D341Med (cell line): ENCODE results near the gene AOC2.
"Not testable (repeated sequence)": the region's sequence is repeated elsewhere in the genome, so short reads cannot be mapped to it uniquely, and the experiment has no call there.

Source experiments
- DNase-seq: peaks from one replicate; pipeline ENCODE4 v3.0.0; 2012; ENCODE audit warnings: low spot score

AOC2 gene

DNA sequence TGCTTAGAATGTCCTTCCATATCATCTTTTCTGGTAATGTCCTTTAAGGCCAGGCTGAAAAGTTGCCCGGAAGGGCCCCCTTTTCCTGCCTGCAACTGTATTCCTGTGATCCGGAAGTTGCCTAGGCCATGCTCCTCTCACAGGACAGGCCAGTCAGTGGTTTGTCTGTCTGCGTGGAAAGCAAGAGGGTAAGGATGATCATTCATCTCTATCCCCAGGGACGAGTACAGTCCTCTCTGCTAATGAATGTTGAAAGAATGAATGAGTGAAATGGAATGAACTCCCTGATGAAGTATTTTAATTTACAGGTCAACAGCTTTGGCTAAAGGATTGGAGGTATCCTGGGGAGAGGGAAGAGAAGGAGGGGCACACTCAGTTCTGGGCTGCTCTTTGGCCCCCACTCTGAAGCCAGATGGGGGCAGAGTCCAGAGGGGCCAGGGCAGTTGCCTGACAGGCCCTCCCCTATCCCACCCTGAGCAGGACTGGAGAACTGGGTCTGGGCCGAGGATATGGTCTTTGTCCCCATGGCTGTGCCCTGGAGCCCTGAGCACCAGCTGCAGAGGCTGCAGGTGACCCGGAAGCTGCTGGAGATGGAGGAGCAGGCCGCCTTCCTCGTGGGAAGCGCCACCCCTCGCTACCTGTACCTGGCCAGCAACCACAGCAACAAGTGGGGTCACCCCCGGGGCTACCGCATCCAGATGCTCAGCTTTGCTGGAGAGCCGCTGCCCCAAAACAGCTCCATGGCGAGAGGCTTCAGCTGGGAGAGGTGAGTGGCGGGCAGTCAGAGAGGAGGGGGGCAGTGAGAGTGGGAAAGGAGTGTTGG is 9.8 kb downstream of the AOC2 start:
- DNase-seq: no peak

DNA sequence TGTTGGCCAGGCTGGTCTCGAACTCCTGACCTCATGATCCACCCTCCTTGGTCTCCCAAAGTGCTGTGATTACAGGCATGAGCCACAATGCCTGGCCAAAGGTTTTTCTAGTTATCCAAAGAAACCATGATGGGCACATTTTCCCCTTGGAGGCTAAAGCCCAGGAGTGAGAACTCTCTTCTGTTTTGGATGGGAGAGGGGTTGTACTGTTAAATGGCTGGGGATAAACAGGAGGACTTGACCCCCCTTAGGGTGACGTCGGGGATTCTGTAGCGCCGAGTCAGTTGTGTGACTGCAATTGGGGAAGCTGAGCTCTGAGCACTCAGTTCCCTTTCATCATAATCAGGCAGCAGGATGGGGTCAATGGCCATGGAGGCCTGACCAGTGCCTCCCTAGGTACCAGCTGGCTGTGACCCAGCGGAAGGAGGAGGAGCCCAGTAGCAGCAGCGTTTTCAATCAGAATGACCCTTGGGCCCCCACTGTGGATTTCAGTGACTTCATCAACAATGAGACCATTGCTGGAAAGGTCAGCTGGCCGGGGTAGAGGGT is 10.7 kb downstream of the AOC2 start:
- no peak for DNase-seq

DNA sequence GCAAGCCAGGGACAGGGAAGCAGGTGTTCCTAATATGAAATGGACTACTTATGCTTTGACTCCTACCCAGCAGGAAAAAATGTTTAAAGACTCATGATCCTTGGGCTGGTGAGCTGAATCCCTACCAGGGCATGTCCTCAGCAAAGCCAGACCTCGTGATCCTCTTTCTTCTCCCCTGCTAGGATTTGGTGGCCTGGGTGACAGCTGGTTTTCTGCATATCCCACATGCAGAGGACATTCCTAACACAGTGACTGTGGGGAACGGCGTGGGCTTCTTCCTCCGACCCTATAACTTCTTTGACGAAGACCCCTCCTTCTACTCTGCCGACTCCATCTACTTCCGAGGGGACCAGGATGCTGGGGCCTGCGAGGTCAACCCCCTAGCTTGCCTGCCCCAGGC is 11.7 kb downstream of the AOC2 start:
- not testable (repeated sequence) for DNase-seq

- DNase-seq: not testable (repeated sequence)
These were observed 12.1 kb downstream of the AOC2 start for GRCh38 chr17:42856516-42856915.

GRCh38 chr17:42857389-42857788 is 13.0 kb downstream of the AOC2 start:
- DNase-seq: no peak

DNA sequence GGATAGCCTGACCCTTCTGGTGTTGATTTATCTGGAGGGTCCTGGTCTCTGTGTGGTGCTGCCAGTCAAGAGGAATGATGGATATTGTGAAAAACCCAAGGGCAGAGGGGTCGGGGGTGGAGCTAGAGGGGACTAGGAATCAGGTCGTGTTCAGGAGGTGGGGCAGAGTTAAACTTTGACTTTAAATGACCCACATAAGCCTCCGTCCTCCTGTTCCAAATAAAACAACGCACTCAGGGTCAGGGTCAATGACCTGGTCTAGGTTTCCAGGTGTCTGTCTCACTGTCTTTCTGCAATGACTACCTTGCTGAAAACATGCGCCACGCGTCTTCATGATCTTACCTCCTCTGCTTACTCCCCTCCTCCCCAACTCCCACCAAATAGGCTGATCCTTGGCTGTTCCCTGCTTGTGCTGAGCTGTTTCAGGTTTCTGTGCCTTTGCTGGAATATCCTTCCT is 21.3 kb downstream of the AOC2 start:
- no peak for DNase-seq

DNA sequence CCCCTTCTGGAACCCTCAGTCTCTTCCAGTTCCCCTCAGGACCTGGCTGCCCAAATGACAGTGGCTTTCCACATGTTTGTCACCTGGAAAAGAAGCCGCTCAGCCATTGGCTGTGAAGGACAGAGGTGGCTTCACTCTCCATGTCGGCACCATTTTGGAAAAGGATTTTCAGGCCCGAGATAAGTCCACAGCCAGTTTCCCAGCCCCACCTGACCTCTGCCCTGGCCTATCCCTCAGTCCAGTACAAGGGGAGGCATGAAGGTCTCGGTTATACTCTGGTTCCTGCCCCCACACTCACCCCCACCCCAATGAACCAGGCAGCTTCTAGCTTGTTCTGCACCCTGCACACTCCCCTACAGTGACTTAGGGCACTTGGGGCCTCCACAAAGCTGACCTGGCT is 21.8 kb downstream of the AOC2 start:
- DNase-seq: no peak

DNA sequence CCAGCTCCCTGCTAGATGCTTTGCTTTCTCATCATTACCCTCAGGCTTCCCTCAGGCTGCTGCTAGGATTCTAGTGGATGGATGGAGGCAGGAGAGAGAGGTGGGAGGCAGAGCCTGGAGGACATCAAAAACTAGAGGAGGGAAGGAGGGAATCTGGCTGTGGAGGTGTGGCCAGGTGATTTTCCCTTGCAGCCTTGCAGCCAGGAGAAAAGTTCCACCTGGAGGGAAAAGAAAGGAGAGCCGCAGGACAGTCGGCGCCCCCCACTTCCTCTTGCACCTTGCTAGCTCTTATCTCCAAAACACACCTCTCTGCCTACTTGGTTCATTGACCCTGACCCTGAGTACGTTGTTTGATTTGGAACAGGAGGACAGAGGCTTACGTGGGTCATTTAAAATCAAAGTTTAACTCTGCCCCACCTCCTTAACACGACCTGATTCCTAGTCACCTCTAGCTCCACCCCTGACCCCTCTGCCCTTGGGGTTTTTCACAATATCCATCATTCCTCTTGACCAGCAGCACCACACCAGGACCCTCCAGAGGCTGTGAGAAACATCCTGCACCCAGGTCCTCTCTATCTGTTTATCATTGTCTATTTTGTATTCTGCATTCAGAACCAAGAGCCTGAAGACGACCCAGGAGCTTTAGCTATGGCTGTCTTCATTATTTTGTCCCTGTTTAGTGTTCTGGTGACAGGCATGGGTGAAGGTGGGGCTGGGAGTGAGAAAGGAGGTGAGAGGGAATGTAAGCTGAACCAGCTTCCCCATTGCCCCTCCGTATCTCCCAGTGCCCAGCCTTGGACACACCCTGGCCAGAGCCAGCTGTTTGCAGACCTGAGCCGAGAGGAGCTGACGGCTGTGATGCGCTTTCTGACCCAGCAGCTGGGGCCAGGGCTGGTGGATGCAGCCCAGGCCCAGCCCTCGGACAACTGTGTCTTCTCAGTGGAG is 22.5 kb downstream of the AOC2 start:
- no peak for DNase-seq

- DNase-seq: not testable (repeated sequence)
These were observed 23.4 kb downstream of the AOC2 start for GRCh38 chr17:42867694-42868261.

DNA sequence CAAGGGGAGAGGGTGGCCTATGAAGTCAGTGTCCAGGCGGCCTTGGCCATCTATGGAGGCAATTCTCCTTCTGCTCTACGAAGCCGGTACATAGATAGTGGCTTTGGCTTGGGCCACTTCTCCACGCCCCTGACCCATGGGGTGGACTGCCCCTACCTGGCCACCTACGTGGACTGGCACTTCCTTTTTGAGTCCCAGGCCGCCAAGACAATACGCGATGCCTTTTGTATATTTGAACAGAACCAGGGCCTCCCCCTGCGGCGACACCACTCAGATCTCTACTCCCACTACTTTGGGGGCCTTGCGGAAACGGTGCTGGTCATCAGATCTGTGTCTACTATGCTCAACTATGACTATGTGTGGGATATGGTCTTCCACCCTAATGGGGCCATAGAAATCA is 24.0 kb downstream of the AOC2 start:
- no peak for DNase-seq

DNA sequence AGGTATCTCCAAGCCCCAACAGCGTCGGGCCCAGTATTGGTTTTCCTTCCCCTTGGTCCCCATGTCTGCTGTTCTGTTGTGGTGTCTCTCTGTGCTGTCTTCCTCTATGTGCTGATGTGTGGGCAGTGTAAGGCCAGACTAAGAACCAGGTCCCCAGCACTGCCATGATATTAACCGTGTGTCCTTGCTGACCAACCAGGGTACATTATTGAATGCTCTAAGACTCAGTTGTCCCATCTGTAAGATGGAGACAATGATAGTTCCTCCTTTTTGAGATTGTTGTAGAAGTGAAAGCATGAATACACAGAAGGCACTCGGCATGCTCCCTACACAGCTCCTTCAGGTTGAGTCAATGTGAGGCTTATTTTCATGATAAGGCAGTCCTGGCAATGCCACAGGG is 27.3 kb downstream of the AOC2 start:
- no peak for DNase-seq

GRCh38 chr17:42872251-42872965 is 28.0 kb downstream of the AOC2 start:
- DNase-seq: no peak

DNA sequence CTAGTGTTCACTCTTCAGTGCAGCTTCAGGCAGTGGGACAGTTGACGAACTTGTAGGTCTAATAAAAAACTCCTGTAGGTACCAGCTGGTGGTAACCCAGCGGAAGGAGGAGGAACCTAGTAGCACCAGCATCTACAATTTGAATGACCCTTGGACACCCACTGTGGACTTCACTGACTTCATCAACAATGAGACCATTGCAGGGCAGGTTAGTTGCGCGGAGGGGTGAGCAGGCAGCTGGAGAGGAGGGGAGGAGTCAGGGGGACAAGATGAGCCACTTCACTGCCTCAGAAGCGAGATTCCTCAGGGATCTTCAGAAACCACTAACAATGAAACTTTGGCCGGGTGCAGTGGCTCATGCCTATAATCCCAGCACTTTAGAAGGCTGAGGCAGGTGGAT is 28.9 kb downstream of the AOC2 start:
- no peak for DNase-seq

- not testable (repeated sequence) for DNase-seq
These were observed 29.7 kb downstream of the AOC2 start for GRCh38 chr17:42873932-42874695.

DNA sequence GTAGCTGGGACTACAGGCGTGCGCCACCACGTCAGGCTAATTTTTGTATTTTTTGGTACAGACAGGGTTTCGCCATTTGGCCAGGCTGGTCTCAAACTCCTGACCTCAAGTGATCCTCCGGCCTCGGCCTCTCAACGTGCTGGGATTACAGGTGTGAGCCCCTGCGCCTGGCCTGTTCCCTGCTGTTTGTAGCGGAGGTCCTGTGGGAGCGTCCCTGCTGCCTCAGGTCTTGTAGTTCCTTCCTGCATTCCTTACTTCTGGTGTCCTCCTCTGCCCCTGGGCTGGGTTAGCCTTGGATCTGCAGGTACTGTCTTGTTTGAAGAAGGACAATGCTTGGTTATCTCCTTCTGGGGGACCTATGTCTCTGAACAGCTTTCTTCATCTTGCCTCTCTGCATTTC is 32.7 kb downstream of the AOC2 start:
- DNase-seq: no peak

GRCh38 chr17:42878123-42878880 is 33.9 kb downstream of the AOC2 start:
- DNase-seq: no peak

- no peak for DNase-seq
These were observed 34.7 kb downstream of the AOC2 start for GRCh38 chr17:42878924-42879595.

DNA sequence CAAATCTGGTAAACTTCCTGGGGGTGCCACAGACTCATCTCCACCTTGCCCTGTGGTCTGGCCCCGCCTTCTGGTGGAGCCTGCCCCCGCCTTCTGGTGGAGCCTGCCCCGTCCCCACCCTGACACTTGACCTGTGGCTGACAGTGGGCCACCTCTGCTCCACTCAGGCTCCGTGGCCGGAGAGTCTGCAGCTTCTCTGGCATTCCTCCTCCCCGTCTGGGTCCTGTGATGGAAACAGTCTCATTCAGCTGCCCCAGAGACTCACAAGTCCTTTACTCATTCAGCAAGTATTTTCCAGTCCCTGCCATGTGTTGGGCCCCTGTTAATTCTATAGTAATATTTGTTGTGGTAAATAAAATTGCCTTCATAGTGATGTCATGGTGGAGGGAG is 35.2 kb downstream of the AOC2 start:
- no peak for DNase-seq

GRCh38 chr17:42880776-42881310 is 36.5 kb downstream of the AOC2 start:
- no peak for DNase-seq
